ENCODE measurements around the gene LIMS2. TPM values are rescaled to one million over a fixed set of nuclear protein-coding genes. Genes with fewer than 3 reads are reported as not detected.
A peak's percentile ranks its signal among the peaks of the same experiment; 100 is the strongest.

Gene LIMS2
- 0.26 and 0.47 TPM in 2 replicates for total RNA-seq (2014; rRNA removed; shearing (Covaris generic))
- 0.79 and 0.96 TPM in 2 replicates for polyA plus RNA-seq (2015; cell fraction: cytosol; rRNA removed)
- 0.23 and 0.53 TPM in 2 replicates for polyA plus RNA-seq (2015; cell fraction: nucleus; rRNA removed)

DNA sequence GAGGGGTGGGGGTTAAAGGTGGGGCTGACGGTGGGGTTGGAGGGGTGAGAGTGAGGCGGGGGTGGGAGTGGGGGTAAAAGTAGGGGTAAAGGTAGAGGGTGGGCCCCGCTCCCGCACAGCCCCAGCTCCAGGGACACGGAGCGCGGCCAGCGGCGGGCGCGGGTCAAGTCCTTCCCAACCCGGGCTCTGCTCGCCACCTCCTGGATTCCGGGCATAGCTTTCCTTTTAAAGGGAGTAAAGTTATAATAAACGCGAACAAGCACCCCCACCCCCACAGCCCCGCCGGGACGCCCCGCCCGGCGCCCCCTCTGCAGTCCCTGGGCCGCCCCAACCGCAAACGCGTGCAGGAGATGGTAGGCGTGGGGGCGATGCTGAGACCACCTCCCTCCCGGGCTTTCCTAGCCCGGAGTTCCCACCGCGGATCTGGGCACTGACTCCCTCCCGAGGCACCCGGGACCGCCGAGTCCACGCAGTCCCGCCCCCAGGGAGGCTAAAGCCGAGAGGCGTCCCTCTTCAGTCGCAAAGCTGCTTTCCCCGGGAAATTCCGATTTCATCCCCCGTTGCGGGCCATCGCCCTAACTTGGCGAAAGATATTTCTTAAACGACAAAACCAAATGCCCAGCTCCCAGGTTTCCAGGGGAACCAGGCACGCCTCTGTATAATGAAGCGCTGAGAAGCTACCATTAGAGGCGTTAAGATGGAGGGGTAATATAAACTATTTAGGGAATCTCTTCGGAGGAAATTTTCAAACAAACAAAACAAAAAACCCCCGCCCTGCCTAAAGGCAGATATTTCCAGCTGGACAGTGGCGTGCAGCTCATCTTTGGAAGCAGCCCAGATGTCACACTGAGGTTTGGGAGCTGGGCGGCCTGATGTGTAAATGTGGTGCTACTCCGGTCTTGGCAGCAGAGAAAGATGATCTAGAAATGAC lies at the start of gene LIMS2:
Gene LIMS2, minus strand, starts transcription at position 200 of the 931 bp plus-strand sequence. CDS start 506 bp downstream, outside the sequence.
- DNase-seq (ENCODE audit: low read depth): no peak

- no peak for DNase-seq (ENCODE audit: low read depth)
Observed at GRCh38 chr2:127722807-127723206, 47.5 kb upstream of the LIMS2 start.

DNA sequence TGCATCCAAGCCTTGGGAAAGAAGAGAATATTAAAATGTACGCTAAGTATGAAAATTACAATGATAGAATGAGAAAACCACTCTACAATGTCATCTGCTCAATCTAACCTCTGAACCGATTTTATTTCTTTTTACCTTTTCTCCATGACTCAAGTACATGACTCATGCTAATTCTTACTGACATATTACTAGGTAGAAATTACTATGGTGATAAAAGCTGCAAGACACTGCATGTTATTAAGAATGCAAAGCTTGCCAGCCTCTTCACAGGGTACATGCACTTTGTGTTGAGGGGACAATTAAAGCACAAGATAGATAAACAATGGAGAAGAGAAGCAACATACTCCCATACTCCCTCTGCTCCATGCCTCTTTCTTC lies 46.6 kb upstream of the LIMS2 start:
- peak; percentile 53 for DNase-seq (ENCODE audit: low read depth)

GRCh38 chr2:127721311-127721977 lies 46.1 kb upstream of the LIMS2 start:
- peak; percentile 30 for DNase-seq (ENCODE audit: low read depth)

GRCh38 chr2:127719301-127720218 lies 44.2 kb upstream of the LIMS2 start:
- no peak for DNase-seq (ENCODE audit: low read depth)

- no peak for DNase-seq (ENCODE audit: low read depth)
Observed at GRCh38 chr2:127718271-127718670, 42.9 kb upstream of the LIMS2 start.

- DNase-seq (ENCODE audit: low read depth): no peak
Observed at GRCh38 chr2:127715778-127716449, 40.6 kb upstream of the LIMS2 start.

- DNase-seq (ENCODE audit: low read depth): no peak
Observed at GRCh38 chr2:127713562-127713961, 38.2 kb upstream of the LIMS2 start.

DNA sequence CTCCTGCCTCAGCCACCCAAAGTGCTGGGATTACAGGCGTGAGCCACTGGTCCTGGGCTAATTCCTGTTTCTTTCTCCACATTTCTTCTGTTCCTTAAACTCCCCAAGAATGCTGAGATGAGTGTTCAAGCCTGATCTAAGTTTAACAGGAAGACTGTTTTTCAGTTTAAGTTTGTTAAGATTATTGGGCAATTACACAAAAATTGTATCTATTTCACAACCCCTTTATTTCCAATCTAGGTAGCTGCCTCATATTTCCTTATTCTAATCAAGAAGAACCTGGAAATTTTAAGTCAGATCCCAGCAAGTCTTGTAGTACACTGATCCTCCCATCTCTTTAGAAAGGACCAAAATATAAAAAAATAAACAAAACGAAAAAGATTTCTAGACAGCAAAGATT lies 37.7 kb upstream of the LIMS2 start:
- no peak for DNase-seq (ENCODE audit: low read depth)

DNA sequence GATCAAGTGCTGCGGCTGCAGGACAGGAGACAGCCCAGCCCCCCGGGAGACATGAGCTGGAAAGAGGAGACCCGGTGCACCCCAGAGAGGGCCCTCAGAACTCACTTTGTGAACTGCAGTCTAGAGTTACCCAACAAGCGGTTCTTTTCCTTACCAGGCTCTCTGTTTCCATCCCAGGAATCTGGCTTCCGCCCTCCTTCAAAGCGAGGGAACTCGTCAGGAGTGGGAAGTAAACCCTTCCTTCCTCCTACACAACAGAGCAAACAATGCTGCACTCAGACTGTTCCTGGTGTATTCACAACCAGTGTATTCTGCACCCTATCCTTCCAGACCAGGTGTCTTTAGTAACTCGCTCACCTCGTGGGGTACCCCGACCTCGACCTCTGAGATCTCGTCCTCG lies 34.0 kb upstream of the LIMS2 start:
- DNase-seq (ENCODE audit: low read depth): no peak

DNA sequence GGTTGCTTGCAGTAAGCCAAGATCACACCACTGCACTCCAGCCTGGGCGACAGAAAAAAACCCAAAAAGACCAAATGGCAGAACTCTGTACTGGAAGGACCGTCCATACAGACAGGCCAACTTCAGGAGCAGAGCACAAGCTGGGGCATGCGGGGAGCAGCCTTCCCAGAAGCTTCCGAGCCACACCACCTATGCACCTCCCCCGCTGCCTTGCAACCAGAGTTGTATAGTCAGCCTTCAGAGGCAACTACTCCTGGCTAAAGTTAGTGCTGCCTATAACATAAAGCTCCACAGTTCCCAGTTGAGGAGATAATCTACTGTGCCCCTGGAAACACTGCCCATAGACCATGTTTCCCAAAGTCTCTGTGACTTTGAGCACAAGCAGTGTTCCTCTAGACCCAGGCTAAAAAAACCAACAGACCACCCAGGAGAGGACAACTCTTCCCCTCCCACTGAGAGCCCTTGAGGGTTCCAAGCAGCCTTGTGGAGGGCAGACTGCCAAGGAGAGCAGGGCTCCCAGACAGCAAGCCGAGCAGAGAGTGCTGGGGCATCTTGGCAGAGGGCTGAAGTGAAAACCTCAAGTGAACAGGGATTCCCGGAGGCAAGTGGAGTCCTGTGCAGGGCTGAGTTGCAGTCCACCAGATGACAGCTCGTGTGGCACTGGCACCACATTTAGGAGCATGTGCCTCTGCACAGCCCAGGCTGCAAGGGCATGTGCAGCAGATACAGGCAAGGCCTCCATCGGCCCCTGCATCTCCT lies 32.7 kb upstream of the LIMS2 start:
- no peak for DNase-seq (ENCODE audit: low read depth)

- DNase-seq (ENCODE audit: low read depth): no peak
Observed at GRCh38 chr2:127706215-127706990, 31.1 kb upstream of the LIMS2 start.

DNA sequence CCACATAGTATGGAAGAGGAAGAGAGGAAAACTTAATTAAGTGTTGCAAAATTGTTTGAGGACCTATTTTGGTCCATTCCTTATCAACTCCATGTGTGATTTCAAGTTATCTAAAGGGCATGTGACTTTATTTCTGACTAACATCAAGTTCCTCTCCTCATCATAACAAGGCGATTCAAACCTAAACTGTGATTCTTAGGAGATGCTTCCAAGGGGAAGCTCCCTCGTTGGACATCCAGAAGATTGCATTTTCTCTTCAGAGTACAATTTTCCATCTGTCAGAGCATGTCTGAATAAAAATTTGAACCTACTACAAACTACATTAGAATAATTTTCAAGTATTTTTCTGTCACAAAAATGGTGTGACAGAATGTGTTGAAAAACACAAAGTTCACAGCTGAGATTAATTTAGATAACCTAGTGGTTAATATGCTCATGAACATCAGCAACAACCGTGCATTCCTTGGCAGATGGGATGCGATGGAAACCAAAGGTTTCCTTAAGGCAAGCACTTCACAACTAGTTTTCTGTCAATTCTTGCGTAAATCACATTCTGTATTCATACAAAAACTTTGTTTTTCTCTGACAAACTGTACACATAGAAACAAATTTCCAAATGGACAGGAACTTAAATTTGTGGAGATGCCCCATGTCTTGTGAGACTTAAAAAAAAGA lies 30.2 kb upstream of the LIMS2 start:
- no peak for DNase-seq (ENCODE audit: low read depth)

- no peak for DNase-seq (ENCODE audit: low read depth)
Observed at GRCh38 chr2:127704641-127705390, 29.5 kb upstream of the LIMS2 start.

DNA sequence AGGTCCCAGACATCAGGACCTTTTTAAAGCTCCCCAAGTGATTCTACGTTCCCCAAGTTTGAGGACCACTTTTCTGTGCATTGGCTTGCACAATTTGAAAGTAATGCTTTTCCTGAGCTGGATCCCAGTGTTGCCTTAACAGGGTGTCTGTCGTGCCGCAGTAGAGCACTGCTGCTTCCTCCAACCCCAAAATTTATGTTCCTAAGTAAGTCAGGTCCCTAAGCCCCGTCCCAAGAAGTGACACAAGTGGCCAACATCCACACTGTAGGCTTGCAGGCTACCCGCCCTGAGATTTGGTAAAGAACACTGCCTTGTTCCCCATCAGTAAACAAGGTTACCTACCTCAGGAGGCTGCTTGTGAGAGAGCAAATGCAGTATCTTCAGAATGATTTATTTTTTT lies 28.0 kb upstream of the LIMS2 start:
- DNase-seq (ENCODE audit: low read depth): no peak

- no peak for DNase-seq (ENCODE audit: low read depth)
Observed at GRCh38 chr2:127702395-127703009, 27.2 kb upstream of the LIMS2 start.

- DNase-seq (ENCODE audit: low read depth): peak; percentile 55
Observed at GRCh38 chr2:127701651-127702394, 26.5 kb upstream of the LIMS2 start.

All from HT1080 (cell line).